ENCODE results near the gene IPO4.

IPO4 gene

GRCh38 chr14:24172261-24172860 lies 16.3 kb downstream of the IPO4 start:
- in situ Hi-C loops (cut with HindIII; ENCODE audit: low sequenced_read_pairs) = no loop called here

DNA sequence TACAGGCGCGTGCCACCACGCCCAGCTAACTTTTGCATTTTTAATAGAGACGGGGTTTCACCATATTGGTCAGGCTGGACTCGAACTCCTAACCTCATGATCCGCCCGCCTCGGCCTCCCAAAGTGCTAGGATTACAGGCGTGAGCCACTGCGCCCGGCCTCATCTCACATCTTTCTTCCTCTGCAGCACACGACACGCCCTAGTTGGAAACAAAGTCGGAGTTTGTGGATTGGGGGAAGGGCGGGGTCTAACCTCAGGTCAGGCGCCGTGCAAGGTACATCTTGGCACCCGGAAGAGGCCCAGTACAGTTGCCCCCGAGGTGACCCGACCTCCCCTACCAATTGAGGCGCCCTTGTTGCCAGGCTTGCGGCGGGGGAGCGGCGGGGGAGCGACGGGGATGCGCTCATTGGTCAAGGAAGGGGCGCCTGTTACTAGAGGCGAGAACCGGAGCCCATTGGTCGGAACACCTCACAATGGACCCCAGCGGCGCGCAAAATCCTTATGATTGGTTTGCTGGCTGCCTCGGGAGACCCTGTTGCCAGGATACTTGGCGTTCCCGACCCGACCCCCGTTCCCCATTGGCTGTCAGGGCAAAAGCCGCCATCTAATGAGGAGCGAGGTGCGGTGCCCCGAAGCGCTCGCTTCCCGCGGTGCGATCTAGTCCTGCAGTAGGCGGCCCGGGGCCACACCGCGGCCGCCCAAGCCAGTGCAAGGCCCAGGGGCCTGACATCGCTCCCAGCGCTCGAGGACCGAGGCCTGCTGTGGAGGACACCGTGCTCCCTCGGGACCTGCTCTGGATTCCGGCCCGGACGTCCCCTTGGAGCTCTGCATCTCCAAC lies 17.0 kb downstream of the IPO4 start, which contains the start of gene REC8:
REC8 (plus strand) TSS at position 659 of the 839 bp plus-strand sequence. CDS start 473 bp downstream, outside the sequence.
- in situ Hi-C loops (cut with HindIII; ENCODE audit: low sequenced_read_pairs) = no loop called here
- peak; percentile 97 for DNase-seq (ENCODE audit: low read depth, low spot score)
- peak within 1 kb of the TSS; percentile 63 for H3K4me3 ChIP-seq (ENCODE audit: low read depth, low read length)
- TF ChIP-seq CTCF (IDR thresholded peaks at IDR 0.05; ENCODE audit: low read depth, low read length) = no peak

More at GRCh38 chr14:24172261-24172860, 16.3 kb downstream of the IPO4 start:
- H3K4me3 ChIP-seq (ENCODE audit: low read depth, low read length) = peak overlapping the region; percentile 63
- no peak for TF ChIP-seq CTCF (IDR thresholded peaks at IDR 0.05; ENCODE audit: low read depth, low read length)
- DNase-seq (ENCODE audit: low read depth, low spot score) = no peak

DNA sequence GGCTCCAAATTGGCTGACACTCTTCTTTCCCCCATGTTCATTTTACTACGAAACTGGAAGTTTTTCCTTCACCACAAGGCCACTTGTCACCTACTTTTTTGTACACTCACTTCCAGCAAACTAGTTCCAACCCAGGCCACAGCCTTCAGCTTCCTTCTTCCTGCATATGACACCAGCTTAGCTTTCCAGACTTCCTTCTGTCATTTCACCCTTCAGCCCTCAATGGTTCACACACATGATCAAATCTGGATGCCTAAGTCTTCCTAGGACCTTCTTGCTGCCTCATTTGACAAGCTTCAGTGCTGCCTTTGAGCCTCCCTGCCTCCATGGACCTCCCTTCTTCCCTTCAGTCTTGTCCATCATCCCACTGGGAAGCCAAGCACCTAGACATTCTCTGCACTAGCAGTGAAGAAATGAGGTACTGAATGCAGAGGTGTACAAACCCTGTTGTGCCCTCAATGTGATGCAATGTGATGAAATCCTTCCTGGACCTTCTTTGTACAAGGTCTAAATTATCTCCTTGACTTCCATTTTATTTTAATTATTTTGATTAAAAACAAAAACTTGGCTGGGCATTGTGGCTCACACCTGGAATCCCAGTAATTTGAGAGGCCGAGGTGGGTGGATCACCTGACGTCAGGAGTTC lies 21.0 kb downstream of the IPO4 start:
- no peak for TF ChIP-seq CTCF (IDR thresholded peaks at IDR 0.05; ENCODE audit: low read depth, low read length)
- no peak overlapping the region for H3K4me3 ChIP-seq (ENCODE audit: low read depth, low read length)
- in situ Hi-C loops (cut with HindIII; ENCODE audit: low sequenced_read_pairs) = no loop called here
- no peak for DNase-seq (ENCODE audit: low read depth, low spot score)

DNA sequence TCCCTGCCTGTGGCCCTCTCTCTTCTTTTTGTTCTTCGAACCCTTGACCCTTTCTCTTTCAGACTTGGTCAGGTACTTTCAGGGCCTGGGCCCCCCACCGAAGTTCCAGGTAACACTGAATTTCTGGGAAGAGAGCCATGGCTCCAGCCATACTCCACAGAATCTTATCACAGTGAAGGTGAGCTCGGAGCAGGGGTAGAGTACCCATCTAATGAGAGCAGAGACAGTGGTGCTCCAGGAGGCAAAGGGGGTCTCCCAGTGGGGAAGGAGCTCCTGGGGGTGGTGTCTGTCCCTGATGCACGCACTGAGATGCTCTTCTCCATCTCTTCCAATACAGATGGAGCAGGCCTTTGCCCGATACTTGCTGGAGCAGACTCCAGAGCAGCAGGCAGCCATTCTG lies 22.8 kb downstream of the IPO4 start:
- in situ Hi-C loops (cut with HindIII; ENCODE audit: low sequenced_read_pairs) = no loop called here
- no peak for DNase-seq (ENCODE audit: low read depth, low spot score)
- no peak overlapping the region for H3K4me3 ChIP-seq (ENCODE audit: low read depth, low read length)
- TF ChIP-seq CTCF (IDR thresholded peaks at IDR 0.05; ENCODE audit: low read depth, low read length) = no peak

GRCh38 chr14:24164518-24164991 lies 24.1 kb downstream of the IPO4 start:
- in situ Hi-C loops (cut with HindIII; ENCODE audit: low sequenced_read_pairs) = no loop called here
- DNase-seq (ENCODE audit: low read depth, low spot score) = no peak
- TF ChIP-seq CTCF (IDR thresholded peaks at IDR 0.05; ENCODE audit: low read depth, low read length) = no peak
- no peak overlapping the region for H3K4me3 ChIP-seq (ENCODE audit: low read depth, low read length)

DNA sequence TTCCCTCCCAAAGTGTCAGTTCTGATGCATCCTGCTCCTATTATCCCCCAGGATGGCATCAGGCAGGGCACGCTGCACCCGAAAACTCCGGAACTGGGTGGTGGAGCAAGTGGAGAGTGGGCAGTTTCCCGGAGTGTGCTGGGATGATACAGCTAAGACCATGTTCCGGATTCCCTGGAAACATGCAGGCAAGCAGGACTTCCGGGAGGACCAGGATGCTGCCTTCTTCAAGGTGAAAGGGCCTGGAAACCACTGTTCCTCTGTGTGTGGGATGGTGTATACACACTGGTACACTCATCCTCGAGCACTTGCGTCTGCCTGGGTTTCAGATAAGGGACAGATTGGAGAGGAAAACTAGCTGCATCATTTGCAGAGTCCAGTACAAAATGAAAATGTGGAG lies 26.5 kb downstream of the IPO4 start:
- in situ Hi-C loops (cut with HindIII; ENCODE audit: low sequenced_read_pairs) = no loop called here
- no peak for DNase-seq (ENCODE audit: low read depth, low spot score)
- H3K4me3 ChIP-seq (ENCODE audit: low read depth, low read length) = peak overlapping the region; percentile 72
- TF ChIP-seq CTCF (IDR thresholded peaks at IDR 0.05; ENCODE audit: low read depth, low read length) = no peak
